ENCODE data around the gene ENG.

The ENG gene

GRCh38 chr9:127876764-127877562 lies 22.5 kb upstream of the ENG start:
- no peaks in the 10 kb centered on the region for H3K9me3 ChIP-seq (replicated peaks in 1 of 11)
- H3K27me3 ChIP-seq = peaks cover 20 to 29% (median 24%) of the 10 kb centered on the region in 11 experiments
- H3K4me1 ChIP-seq = peaks cover 65 to 98% (median 91%) of the 10 kb centered on the region in 10 experiments
- peak overlapping the region in 7 of 10 experiments; percentile 19 to 59 (median 47); a peak in 5 of 20 replicates for H3K4me3 ChIP-seq
- H4K20me1 ChIP-seq = peaks cover 0 to 23% (median 0%) of the 10 kb centered on the region in 11 experiments; a peak in 4 of 22 replicates
- H3K36me3 ChIP-seq = no peaks in the 10 kb centered on the region
- H3K9ac ChIP-seq = peak overlapping the region in 7 of 11 experiments; percentile 27 to 65 (median 45); a peak in 8 of 22 replicates
- no peak overlapping the region for H3K27ac ChIP-seq
- peak overlapping the region; percentile 65 to 88 (median 78) for H3K4me2 ChIP-seq
- no peak for TF ChIP-seq Cebpa-rat (IDR thresholded peaks at IDR 0.05)

GRCh38 chr9:127876026-127876763 lies 21.7 kb upstream of the ENG start:
- peak overlapping the region; percentile 20 to 88 (median 83); a peak in 18 of 22 replicates for H3K4me2 ChIP-seq
- H3K4me3 ChIP-seq = no peak overlapping the region
- H3K27ac ChIP-seq = no peak overlapping the region
- peak overlapping the region in 2 of 11 experiments; percentile 8 to 27; a peak in 2 of 22 replicates for H3K9ac ChIP-seq
- no peak for TF ChIP-seq Cebpa-rat (IDR thresholded peaks at IDR 0.05)
- H3K36me3 ChIP-seq = no peaks in the 10 kb centered on the region
- H3K27me3 ChIP-seq = peaks cover 20 to 29% (median 24%) of the 10 kb centered on the region in 11 experiments
- H3K4me1 ChIP-seq = peaks cover 58 to 93% (median 85%) of the 10 kb centered on the region in 10 experiments
- no peaks in the 10 kb centered on the region for H3K9me3 ChIP-seq (replicated peaks in 1 of 11)
- peaks cover 0 to 23% (median 0%) of the 10 kb centered on the region in 11 experiments; a peak in 4 of 22 replicates for H4K20me1 ChIP-seq

DNA sequence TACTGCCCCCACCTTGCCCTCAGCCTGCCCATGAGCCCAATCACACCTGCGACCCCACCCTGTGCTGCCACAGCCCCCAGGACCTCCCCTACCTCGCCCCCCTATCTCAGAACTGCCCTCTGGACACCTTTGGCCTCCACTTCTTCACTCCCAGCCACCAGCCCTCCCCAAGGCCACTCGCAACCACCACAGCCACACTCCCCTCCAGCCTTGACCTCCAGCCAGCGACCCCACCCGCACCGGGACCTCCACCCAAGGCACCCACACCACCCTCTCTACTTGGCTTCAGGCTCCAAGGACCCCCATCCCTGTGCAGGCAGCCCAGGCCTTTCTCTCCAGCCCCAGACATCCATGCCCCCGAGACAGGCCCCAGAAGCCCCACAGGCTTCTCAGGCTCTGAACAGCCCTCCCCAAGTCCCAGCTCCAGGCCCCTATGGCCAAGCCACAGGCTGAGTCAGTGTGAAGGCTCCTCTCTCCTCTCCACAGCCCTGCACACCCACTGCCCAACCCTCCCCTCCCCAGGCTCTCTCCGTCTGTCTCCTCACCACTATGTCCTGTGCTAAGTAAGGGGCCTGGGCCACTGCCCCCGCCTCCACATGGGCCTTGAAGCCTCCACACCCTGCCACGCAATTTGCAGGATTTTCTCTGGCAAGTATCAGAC lies 21.0 kb upstream of the ENG start:
- no peak for TF ChIP-seq Cebpa-rat (IDR thresholded peaks at IDR 0.05)
- peaks cover 54 to 90% (median 82%) of the 10 kb centered on the region in 10 experiments for H3K4me1 ChIP-seq
- peaks cover 20 to 29% (median 24%) of the 10 kb centered on the region in 11 experiments for H3K27me3 ChIP-seq
- H4K20me1 ChIP-seq = peaks cover 0 to 23% (median 0%) of the 10 kb centered on the region in 11 experiments; a peak in 4 of 22 replicates
- H3K4me3 ChIP-seq = no peak overlapping the region
- H3K4me2 ChIP-seq = peak overlapping the region in 10 of 11 experiments; percentile 12 to 88 (median 84); a peak in 14 of 22 replicates
- peak overlapping the region in 4 of 11 experiments; percentile 3 to 35 (median 7); a peak in 2 of 22 replicates for H3K9ac ChIP-seq
- H3K27ac ChIP-seq = no peak overlapping the region; a peak in 1 of 22 replicates
- no peaks in the 10 kb centered on the region for H3K9me3 ChIP-seq (replicated peaks in 1 of 11)
- H3K36me3 ChIP-seq = no peaks in the 10 kb centered on the region

DNA sequence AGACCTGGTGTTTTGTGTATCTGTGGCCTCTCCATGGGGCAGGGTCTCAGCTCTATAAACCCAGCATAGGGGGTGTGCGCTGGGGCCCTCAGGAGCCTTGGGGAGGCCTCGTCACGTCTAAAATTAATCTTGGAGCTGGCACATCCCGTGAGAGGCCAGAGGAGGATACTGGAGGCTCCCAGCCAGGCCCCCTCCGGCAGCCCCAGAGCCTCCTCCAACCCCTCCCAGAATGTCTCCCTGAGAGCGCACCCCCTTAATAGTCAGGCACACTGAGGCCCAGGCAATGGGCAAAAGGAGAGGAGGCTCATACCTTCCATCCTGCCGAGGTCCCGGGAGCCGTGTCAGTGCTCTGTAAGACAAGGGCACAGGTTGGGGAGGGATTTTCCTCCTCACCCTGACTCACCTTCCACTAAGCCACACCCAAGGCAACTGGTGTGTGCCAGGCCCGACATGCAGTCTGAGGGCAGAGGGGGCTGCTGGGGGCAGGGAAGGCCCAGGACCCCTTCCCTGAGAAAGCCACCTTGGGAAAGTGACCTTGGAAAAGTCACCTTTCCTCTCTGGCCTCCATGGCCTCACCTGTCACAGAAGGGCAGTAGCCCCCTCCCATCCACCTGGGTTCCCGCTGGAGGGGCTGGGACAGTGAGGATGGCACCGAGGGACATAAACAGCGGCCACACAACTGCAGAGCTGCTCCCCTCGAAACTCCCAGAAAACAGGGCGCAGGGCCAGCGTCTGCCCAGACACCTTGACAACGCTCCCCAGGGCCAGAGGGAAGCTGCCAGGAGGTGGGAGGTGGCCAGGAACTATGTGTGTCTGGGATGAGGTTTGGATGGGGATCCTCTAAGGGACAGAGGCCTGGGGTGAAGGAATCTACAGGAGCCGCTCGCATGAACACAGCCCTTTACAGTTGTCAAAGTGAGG lies 20.1 kb upstream of the ENG start:
- no peaks in the 10 kb centered on the region for H3K9me3 ChIP-seq (replicated peaks in 1 of 11)
- peak overlapping the region in 2 of 11 experiments; percentile 10; a peak in 2 of 22 replicates for H3K27ac ChIP-seq
- peak overlapping the region; percentile 57 to 88 (median 83); a peak in 20 of 22 replicates for H3K4me2 ChIP-seq
- no peaks in the 10 kb centered on the region for H3K36me3 ChIP-seq
- peaks cover 55 to 91% (median 82%) of the 10 kb centered on the region in 10 experiments for H3K4me1 ChIP-seq
- H3K9ac ChIP-seq = peak overlapping the region in 8 of 11 experiments; percentile 1 to 56 (median 34); a peak in 10 of 22 replicates
- H3K4me3 ChIP-seq = no peak overlapping the region
- H3K27me3 ChIP-seq = peaks cover 20 to 29% (median 24%) of the 10 kb centered on the region in 11 experiments
- H4K20me1 ChIP-seq = peaks cover 0 to 23% (median 0%) of the 10 kb centered on the region in 11 experiments; a peak in 4 of 22 replicates
- TF ChIP-seq Cebpa-rat (IDR thresholded peaks at IDR 0.05) = no peak

GRCh38 chr9:127873886-127874285 lies 19.4 kb upstream of the ENG start:
- Histone ChIP-seq H3K27ac (peak overlapping the region in 7 of 11 experiments; percentile 10 to 41 (median 20); a peak in 5 of 22 replicates), H3K4me3 (no peak overlapping the region), H3K36me3 (no peaks in the 10 kb centered on the region), H3K9ac (peak overlapping the region in 9 of 11 experiments; percentile 20 to 56 (median 47); a peak in 15 of 22 replicates), H3K27me3 (peaks cover 20 to 29% (median 23%) of the 10 kb centered on the region in 11 experiments), H4K20me1 (peaks cover 0 to 23% (median 0%) of the 10 kb centered on the region in 11 experiments; a peak in 4 of 22 replicates), H3K4me2 (peak overlapping the region; percentile 57 to 88 (median 83)), H3K9me3 (replicated peaks in 1 of 11) (no peaks in the 10 kb centered on the region), H3K4me1 (peaks cover 55 to 91% (median 83%) of the 10 kb centered on the region in 10 experiments)
- no peak for TF ChIP-seq Cebpa-rat (IDR thresholded peaks at IDR 0.05)

DNA sequence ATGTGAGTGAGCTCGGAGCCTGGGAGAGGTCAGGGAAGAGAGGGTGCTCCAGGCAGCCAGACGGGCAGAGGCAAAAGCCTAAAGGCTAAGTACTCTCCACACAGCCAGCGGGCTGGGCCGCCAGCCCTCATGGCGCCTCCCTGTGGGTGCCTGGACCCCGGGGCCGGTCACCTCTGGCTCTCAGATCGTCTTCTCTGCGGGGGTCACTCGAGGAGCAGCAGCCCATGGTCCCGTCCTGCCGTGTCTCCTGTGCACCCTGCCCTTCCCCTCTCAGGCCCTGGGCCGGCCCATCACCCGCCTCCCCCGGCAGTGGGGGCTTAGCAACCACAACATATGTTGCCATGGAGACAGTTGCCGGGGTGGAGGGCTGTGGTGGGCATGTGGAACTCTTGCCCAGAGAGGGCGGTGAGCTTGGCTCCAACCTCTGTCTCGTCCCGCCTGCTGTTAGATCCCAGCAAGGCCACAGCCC lies 18.8 kb upstream of the ENG start:
- TF ChIP-seq Cebpa-rat (IDR thresholded peaks at IDR 0.05) = no peak
- H3K4me3 ChIP-seq = no peak overlapping the region
- no peaks in the 10 kb centered on the region for H3K9me3 ChIP-seq (replicated peaks in 1 of 11)
- peak overlapping the region; percentile 57 to 88 (median 83) for H3K4me2 ChIP-seq
- peak overlapping the region in 7 of 11 experiments; percentile 0 to 41 (median 14); a peak in 8 of 22 replicates for H3K27ac ChIP-seq
- peaks cover 14 to 23% (median 17%) of the 10 kb centered on the region in 11 experiments for H3K27me3 ChIP-seq
- peak overlapping the region in 9 of 11 experiments; percentile 20 to 56 (median 47); a peak in 16 of 22 replicates for H3K9ac ChIP-seq
- H3K36me3 ChIP-seq = no peaks in the 10 kb centered on the region
- peaks cover 52 to 91% (median 82%) of the 10 kb centered on the region in 10 experiments for H3K4me1 ChIP-seq
- H4K20me1 ChIP-seq = peaks cover 0 to 18% (median 0%) of the 10 kb centered on the region in 11 experiments; a peak in 4 of 22 replicates
